AG10803 (cell line): ENCODE data around the gene CERS1.
A peak's percentile ranks its signal among the peaks of the same experiment; 100 is the strongest.

Experiments used
- DNase-seq: peaks from one replicate; pipeline ENCODE4 v3.0.0; 2010; ENCODE audit warnings: low read depth
- H3K4me3 ChIP-seq: 2 replicates; pipeline ENCODE4 v1.5.1; 2011; ENCODE audit warnings: mild to moderate bottlenecking, low read length, control low read depth
- CTCF ChIP-seq: conservative IDR thresholded peaks from 2 replicates; pipeline ENCODE4 v1.5.1; 2011; ENCODE audit warnings: mild to moderate bottlenecking, low read length, control low read depth, inconsistent platforms

Gene CERS1

GRCh38 chr19:18878058-18878797, 17.7 kb downstream of the CERS1 start:
- no peak for DNase-seq
- TF ChIP-seq CTCF, result no peak
- H3K4me3 ChIP-seq, result no peak overlapping the region

- TF ChIP-seq CTCF, result no peak
- no peak for DNase-seq
- H3K4me3 ChIP-seq, result no peak overlapping the region
These were observed 19.1 kb downstream of the CERS1 start for GRCh38 chr19:18876865-18877264.

GRCh38 chr19:18875726-18876125, 20.2 kb downstream of the CERS1 start:
- peak; percentile 83 for DNase-seq
- no peak for TF ChIP-seq CTCF
- H3K4me3 ChIP-seq, result no peak overlapping the region

GRCh38 chr19:18871543-18871942, 24.4 kb downstream of the CERS1 start:
- no peak for TF ChIP-seq CTCF
- H3K4me3 ChIP-seq, result no peak overlapping the region
- DNase-seq, result no peak

GRCh38 chr19:18870531-18871172, 25.3 kb downstream of the CERS1 start:
- no peak for TF ChIP-seq CTCF
- no peak overlapping the region for H3K4me3 ChIP-seq
- no peak for DNase-seq

GRCh38 chr19:18869781-18870530, 26.0 kb downstream of the CERS1 start:
- DNase-seq, result no peak
- TF ChIP-seq CTCF, result no peak
- H3K4me3 ChIP-seq, result no peak overlapping the region
